Middle frontal gyrus (tissue), 1 donor: ENCODE data around the gene GOLGA8J.
"Not testable (repeated sequence)": the region's sequence is repeated elsewhere in the genome, so short reads cannot be mapped to it uniquely, and the experiment has no call there.

Experiments
- DNase-seq: peaks from one replicate; pipeline ENCODE4 v3.0.0-alpha.2; 2015; ENCODE audit warnings: low spot score; ENCODE audit errors: extremely low spot score

Gene GOLGA8J

GRCh38 chr15:30082655-30083054 is at the start of gene GOLGA8J:
TSS of gene GOLGA8J (plus strand) at chr15:30082955. CDS start at chr15:30083053, 98 bp downstream.
- not testable (repeated sequence) for DNase-seq

- no peak for DNase-seq
Measured at GRCh38 chr15:30033211-30033610, 49.5 kb upstream of the GOLGA8J start.

- DNase-seq = no peak
Measured at GRCh38 chr15:30033763-30034162, 49.0 kb upstream of the GOLGA8J start.

- DNase-seq = peak; percentile 55
Measured at GRCh38 chr15:30036036-30036703, 46.6 kb upstream of the GOLGA8J start.

- DNase-seq = peak; percentile 11
Measured at GRCh38 chr15:30038667-30039523, 43.9 kb upstream of the GOLGA8J start.

GRCh38 chr15:30041868-30042267 is 40.9 kb upstream of the GOLGA8J start:
- DNase-seq = no peak

- DNase-seq = no peak
Measured at GRCh38 chr15:30042556-30042955, 40.2 kb upstream of the GOLGA8J start.

GRCh38 chr15:30043211-30043655 is 39.5 kb upstream of the GOLGA8J start:
- peak; percentile 45 for DNase-seq

GRCh38 chr15:30044377-30044776 is 38.4 kb upstream of the GOLGA8J start:
- DNase-seq = no peak

- DNase-seq = not testable (repeated sequence)
Measured at GRCh38 chr15:30044826-30045225, 37.9 kb upstream of the GOLGA8J start.

GRCh38 chr15:30045248-30046041 is 37.3 kb upstream of the GOLGA8J start:
- DNase-seq = not testable (repeated sequence)

- DNase-seq = no peak
Measured at GRCh38 chr15:30046430-30046829, 36.3 kb upstream of the GOLGA8J start.

- DNase-seq = no peak
Measured at GRCh38 chr15:30055604-30056003, 27.2 kb upstream of the GOLGA8J start.

- DNase-seq = no peak
Measured at GRCh38 chr15:30056166-30056565, 26.6 kb upstream of the GOLGA8J start.

GRCh38 chr15:30059771-30060170 is 23.0 kb upstream of the GOLGA8J start:
- DNase-seq = no peak

- DNase-seq = no peak
Measured at GRCh38 chr15:30062881-30063280, 19.9 kb upstream of the GOLGA8J start.

- DNase-seq = no peak
Measured at GRCh38 chr15:30063835-30064546, 18.8 kb upstream of the GOLGA8J start.

GRCh38 chr15:30065025-30065801 is 17.5 kb upstream of the GOLGA8J start:
- no peak for DNase-seq

GRCh38 chr15:30068326-30068725 is 14.4 kb upstream of the GOLGA8J start:
- no peak for DNase-seq

- no peak for DNase-seq
Measured at GRCh38 chr15:30072630-30073029, 10.1 kb upstream of the GOLGA8J start.
